ENCODE data around the gene TMEM125.

DNA sequence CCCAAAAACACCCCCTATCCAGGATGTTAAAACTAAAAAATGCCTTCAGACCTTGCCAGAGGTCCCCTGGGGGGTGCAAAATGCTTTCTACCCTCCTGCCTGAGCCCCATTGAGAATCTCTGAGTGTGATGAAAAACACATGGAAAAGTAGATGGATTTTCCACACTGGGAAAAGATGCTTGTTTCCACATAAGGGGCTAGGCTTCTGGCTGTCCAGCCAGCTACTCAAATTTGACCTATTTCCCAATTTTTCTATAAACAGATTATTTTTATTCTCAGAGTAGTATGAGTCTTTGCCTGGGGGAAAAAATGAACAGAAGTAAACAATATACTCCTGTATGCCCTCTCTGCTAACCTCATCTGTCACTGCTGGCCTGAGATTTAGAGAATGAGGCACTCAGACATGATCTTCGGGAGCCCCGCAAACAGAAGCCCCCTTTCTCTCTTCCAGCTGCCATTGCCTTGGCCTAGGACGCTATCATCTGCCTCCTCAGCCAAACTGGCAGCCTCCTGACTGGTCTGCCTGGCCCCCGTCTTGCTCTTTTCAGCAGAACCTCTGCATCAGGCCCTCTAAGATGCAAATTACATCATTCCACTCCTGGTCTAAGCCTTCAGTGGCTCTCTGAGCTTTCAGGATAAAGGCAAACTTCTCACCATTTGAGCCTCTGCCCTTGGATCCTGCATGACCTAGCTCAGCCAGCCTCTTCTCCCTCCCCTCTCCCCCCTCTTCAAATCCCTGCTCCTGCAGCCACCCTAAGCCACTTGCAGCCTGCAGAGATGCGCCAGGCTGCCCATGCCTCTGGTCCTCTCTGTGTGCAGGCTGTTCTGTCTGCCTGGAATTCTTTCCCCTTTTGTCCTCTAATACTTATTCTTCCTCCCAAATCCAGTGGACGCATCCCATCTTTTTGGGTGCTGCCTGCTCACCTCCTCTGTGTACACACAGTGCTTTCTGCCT lies 39.7 kb upstream of the TMEM125 start:
- TF ChIP-seq GATA2 (IDR thresholded peaks at IDR 0.05; ENCODE audit: low read depth, low read length) (no peak), GATA3 (IDR thresholded peaks at IDR 0.05; ENCODE audit: low read depth, low read length) (no peak)
